ENCODE data around the gene TTLL1. TPM values are rescaled to one million over a fixed set of nuclear protein-coding genes. Genes with fewer than 3 reads are reported as not detected.

The TTLL1 gene
- total RNA-seq (ENCODE audit: low replicate concordance) = 9.4 and 16.0 TPM in 2 replicates

- Histone ChIP-seq H3K9me3 (ENCODE audit: low read depth) (no peaks in the 10 kb centered on the region), H4K20me1 (ENCODE audit: low read depth) (no peaks in the 10 kb centered on the region), H3K36me3 (no peaks in the 10 kb centered on the region), H3K4me1 (no peaks in the 10 kb centered on the region), H3K27me3 (no peaks in the 10 kb centered on the region), H3K4me3 (peak within 1 kb of the TSS; percentile 75), H3K9ac (no peak within 1 kb of the TSS), H2AFZ (replicated peaks) (peak within 1 kb of the TSS; percentile 97), H3K79me2 (ENCODE audit: low read depth) (no peaks in the 10 kb centered on the region), H3F3A (ENCODE audit: low read depth) (peaks cover 9% of the 10 kb centered on the region), H3K27ac (no peak within 1 kb of the TSS), H3K4me2 (peak within 1 kb of the TSS; percentile 89)
- peak; percentile 94 for DNase-seq (ENCODE audit: low spot score)
- peaks cover 4% of the 10 kb centered on the region for H3K36me3 Mint-ChIP-seq
- peak within 1 kb of the TSS; percentile 93 for H3K4me3 Mint-ChIP-seq
- H3K27ac Mint-ChIP-seq = peak within 1 kb of the TSS; percentile 46
- peaks cover 7% of the 10 kb centered on the region for H3K4me1 Mint-ChIP-seq
- H3K9me3 Mint-ChIP-seq = no peaks in the 10 kb centered on the region
- no peak for TF ChIP-seq CTCF (IDR thresholded peaks at IDR 0.05)
- peak; percentile 39 for TF ChIP-seq EZH2 (IDR thresholded peaks at IDR 0.05)
- peaks cover 3% of the 10 kb centered on the region for H3K27me3 Mint-ChIP-seq (ENCODE audit: insufficient read depth, low read depth)
Observed at GRCh38 chr22:43088984-43089717, at the start of gene TTLL1. TTLL1 (minus strand) TSS chr22:43089391; CDS start chr22:43075586, 13,805 bp downstream.

- H3K4me3 ChIP-seq = no peak overlapping the region
- no peak overlapping the region for H3K27ac ChIP-seq
- no peak overlapping the region for H3K4me2 ChIP-seq
- no peak overlapping the region for H2AFZ ChIP-seq (replicated peaks)
- H3K4me1 Mint-ChIP-seq = peaks cover 8% of the 10 kb centered on the region
- TF ChIP-seq EZH2 (IDR thresholded peaks at IDR 0.05) = no peak
- no peak overlapping the region for H3K27ac Mint-ChIP-seq
- H3K27me3 Mint-ChIP-seq (ENCODE audit: insufficient read depth, low read depth) = peaks cover 3% of the 10 kb centered on the region
- peaks cover 11% of the 10 kb centered on the region for H3K79me2 ChIP-seq (ENCODE audit: low read depth)
- no peaks in the 10 kb centered on the region for H3K4me1 ChIP-seq
- H3K9me3 ChIP-seq (ENCODE audit: low read depth) = no peaks in the 10 kb centered on the region
- H3K9ac ChIP-seq = no peak overlapping the region
- peaks cover 23% of the 10 kb centered on the region for H3K36me3 Mint-ChIP-seq
- H3K4me3 Mint-ChIP-seq = no peak overlapping the region
- H3F3A ChIP-seq (ENCODE audit: low read depth) = no peaks in the 10 kb centered on the region
- H4K20me1 ChIP-seq (ENCODE audit: low read depth) = peaks cover 3% of the 10 kb centered on the region
- H3K27me3 ChIP-seq = no peaks in the 10 kb centered on the region
- no peaks in the 10 kb centered on the region for H3K36me3 ChIP-seq
- DNase-seq (ENCODE audit: low spot score) = no peak
- no peaks in the 10 kb centered on the region for H3K9me3 Mint-ChIP-seq
Observed at GRCh38 chr22:43136801-43137200, 47.6 kb upstream of the TTLL1 start.

- no peak overlapping the region for H2AFZ ChIP-seq (replicated peaks)
- Mint-ChIP-seq H3K27me3 (ENCODE audit: insufficient read depth, low read depth) (no peaks in the 10 kb centered on the region), H3K36me3 (peaks cover 23% of the 10 kb centered on the region), H3K27ac (no peak overlapping the region), H3K4me3 (no peak overlapping the region), H3K4me1 (peaks cover 4% of the 10 kb centered on the region), H3K9me3 (no peaks in the 10 kb centered on the region)
- peaks cover 5% of the 10 kb centered on the region for H3K79me2 ChIP-seq (ENCODE audit: low read depth)
- H3K4me3 ChIP-seq = no peak overlapping the region
- TF ChIP-seq EZH2phosphoT487 (IDR thresholded peaks at IDR 0.05) = no peak
- TF ChIP-seq CTCF (IDR thresholded peaks at IDR 0.05) = peak; percentile 64
- H3K4me2 ChIP-seq = no peak overlapping the region
- no peak overlapping the region for H3K9ac ChIP-seq
- H3K9me3 ChIP-seq (ENCODE audit: low read depth) = no peaks in the 10 kb centered on the region
- no peak overlapping the region for H3K27ac ChIP-seq
- H3F3A ChIP-seq (ENCODE audit: low read depth) = no peaks in the 10 kb centered on the region
- H3K27me3 ChIP-seq = no peaks in the 10 kb centered on the region
- H4K20me1 ChIP-seq (ENCODE audit: low read depth) = no peaks in the 10 kb centered on the region
- no peaks in the 10 kb centered on the region for H3K36me3 ChIP-seq
- no peaks in the 10 kb centered on the region for H3K4me1 ChIP-seq
- peak; percentile 60 for DNase-seq (ENCODE audit: low spot score)
Observed at GRCh38 chr22:43136255-43136654, 47.1 kb upstream of the TTLL1 start.

GRCh38 chr22:43135565-43135964 is 46.4 kb upstream of the TTLL1 start:
- Histone ChIP-seq H3K9me3 (ENCODE audit: low read depth) (no peaks in the 10 kb centered on the region), H3F3A (ENCODE audit: low read depth) (no peaks in the 10 kb centered on the region), H3K79me2 (ENCODE audit: low read depth) (no peaks in the 10 kb centered on the region), H3K27ac (no peak overlapping the region), H3K4me3 (no peak overlapping the region), H4K20me1 (ENCODE audit: low read depth) (no peaks in the 10 kb centered on the region), H3K4me2 (no peak overlapping the region), H3K4me1 (no peaks in the 10 kb centered on the region), H2AFZ (replicated peaks) (no peak overlapping the region), H3K27me3 (no peaks in the 10 kb centered on the region), H3K36me3 (no peaks in the 10 kb centered on the region), H3K9ac (no peak overlapping the region)
- no peak for TF ChIP-seq CTCF (IDR thresholded peaks at IDR 0.05)
- no peak for TF ChIP-seq EZH2 (IDR thresholded peaks at IDR 0.05)
- TF ChIP-seq EZH2phosphoT487 (IDR thresholded peaks at IDR 0.05) = no peak
- DNase-seq (ENCODE audit: low spot score) = no peak
- Mint-ChIP-seq H3K27me3 (ENCODE audit: insufficient read depth, low read depth) (no peaks in the 10 kb centered on the region), H3K4me1 (no peaks in the 10 kb centered on the region), H3K9me3 (no peaks in the 10 kb centered on the region), H3K36me3 (peaks cover 23% of the 10 kb centered on the region), H3K4me3 (no peak overlapping the region), H3K27ac (no peak overlapping the region)

All from neural progenitor cell (in vitro differentiated cells).